ENCODE measurements around the gene CCSER2.
A peak's percentile ranks its signal among the peaks of the same experiment; 100 is the strongest.

The CCSER2 gene

GRCh38 chr10:84370283-84370682, 41.9 kb downstream of the CCSER2 start:
- Histone ChIP-seq H3K4me3 (no peak overlapping the region), H3K27ac (no peak overlapping the region)
- no peak for DNase-seq (ENCODE audit: low spot score)
- no peak for TF ChIP-seq CTCF (IDR thresholded peaks at IDR 0.05)

DNA sequence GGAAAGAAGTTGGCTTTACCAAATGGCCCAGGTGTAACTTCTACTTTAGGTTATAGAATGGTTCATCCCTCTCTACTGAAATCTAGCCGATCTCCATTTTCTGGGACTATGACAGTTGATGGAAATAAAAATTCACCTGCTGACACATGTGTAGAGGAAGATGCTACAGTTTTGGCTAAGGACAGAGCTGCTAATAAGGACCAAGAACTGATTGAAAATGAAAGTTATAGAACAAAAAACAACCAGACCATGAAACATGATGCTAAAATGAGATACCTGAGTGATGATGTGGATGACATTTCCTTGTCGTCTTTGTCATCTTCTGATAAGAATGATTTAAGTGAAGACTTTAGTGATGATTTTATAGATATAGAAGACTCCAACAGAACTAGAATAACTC, 43.6 kb downstream of the CCSER2 start:
- DNase-seq (ENCODE audit: low spot score) = no peak
- H3K4me3 ChIP-seq = no peak overlapping the region
- no peak overlapping the region for H3K27ac ChIP-seq
- TF ChIP-seq CTCF (IDR thresholded peaks at IDR 0.05) = no peak

- H3K4me3 ChIP-seq = no peak overlapping the region
- no peak for TF ChIP-seq CTCF (IDR thresholded peaks at IDR 0.05)
- H3K27ac ChIP-seq = no peak overlapping the region
- no peak for DNase-seq (ENCODE audit: low spot score)
Measured at GRCh38 chr10:84373000-84373399, 44.6 kb downstream of the CCSER2 start.

DNA sequence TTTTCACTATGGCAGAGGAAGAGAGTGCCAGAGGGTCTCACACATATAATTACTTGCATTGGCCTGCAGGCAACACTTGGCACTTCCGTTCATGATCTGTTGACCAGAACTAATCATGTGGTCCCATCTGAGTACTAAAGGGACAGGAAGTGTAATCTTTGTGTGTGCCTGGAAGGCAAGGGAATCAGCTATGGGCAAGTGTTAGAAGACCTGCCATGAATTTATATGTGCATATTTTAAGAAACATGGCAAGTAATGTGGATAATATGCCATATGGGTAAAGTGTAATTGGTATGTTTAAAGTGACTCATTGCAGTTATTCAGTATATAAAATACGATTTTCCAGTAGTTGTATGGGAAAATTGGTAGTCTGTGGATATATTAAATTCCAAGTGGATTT, 46.1 kb downstream of the CCSER2 start:
- no peak overlapping the region for H3K27ac ChIP-seq
- no peak for DNase-seq (ENCODE audit: low spot score)
- H3K4me3 ChIP-seq = no peak overlapping the region
- TF ChIP-seq CTCF (IDR thresholded peaks at IDR 0.05) = no peak

- no peak overlapping the region for H3K4me3 ChIP-seq
- TF ChIP-seq CTCF (IDR thresholded peaks at IDR 0.05) = peak; percentile 62
Measured at GRCh38 chr10:84375011-84375410, 46.6 kb downstream of the CCSER2 start.

GRCh38 chr10:84375881-84376280, 47.5 kb downstream of the CCSER2 start:
- no peak for DNase-seq (ENCODE audit: low spot score)
- H3K4me3 ChIP-seq = no peak overlapping the region
- no peak for TF ChIP-seq CTCF (IDR thresholded peaks at IDR 0.05)
- H3K27ac ChIP-seq = no peak overlapping the region

More at GRCh38 chr10:84375011-84375410, 46.6 kb downstream of the CCSER2 start:
- DNase-seq (ENCODE audit: low spot score) = no peak
- H3K27ac ChIP-seq = no peak overlapping the region

DNA sequence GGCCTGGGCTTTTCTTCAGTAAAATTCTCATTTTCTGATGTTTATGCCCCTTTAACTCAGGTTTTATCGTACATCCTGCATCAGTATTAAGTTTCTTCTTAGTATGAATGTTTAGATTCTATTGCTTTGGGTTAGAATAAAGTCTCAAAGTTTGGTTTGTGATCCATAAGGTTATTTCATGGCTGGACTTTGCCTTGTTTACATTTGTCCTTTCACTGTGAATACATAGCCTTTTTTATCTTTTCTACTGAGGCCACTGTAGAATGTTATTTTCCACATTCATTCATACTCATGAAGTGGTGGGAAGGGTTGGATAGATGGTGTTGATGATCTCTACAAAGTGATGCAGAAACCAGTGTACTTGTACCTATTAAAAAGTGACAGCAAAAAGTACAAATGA, 59.8 kb downstream of the CCSER2 start:
- H3K27ac ChIP-seq = no peak overlapping the region
- no peak overlapping the region for H3K4me3 ChIP-seq
- no peak for DNase-seq (ENCODE audit: low spot score)
- TF ChIP-seq CTCF (IDR thresholded peaks at IDR 0.05) = no peak
